HL-60/S4 treated with phorbol 12-myristate 13-acetate at 8.2 ng/mL for 4 days and 3 days (cell line): Measurements from ENCODE around the gene ASMTL.
"Not testable (repeated sequence)": the region's sequence is repeated elsewhere in the genome, so short reads cannot be mapped to it uniquely, and the experiment has no call there.

Experiments
- in situ Hi-C: fragments of 300-500 bp; cut with MboI; formaldehyde crosslinking; loops from 2 replicates; pipeline ENCODE4 v1.15.0; 2022; ENCODE audit warnings: low sequenced_read_pairs

Gene ASMTL

GRCh38 chrX:1452516-1453394, at the start of gene ASMTL:
ASMTL (minus strand) TSS chrX:1452909; CDS start chrX:1452840, 69 bp downstream.
- in situ Hi-C loops: loop anchor here (25.0 kb wide), 1 partner anchor 135 kb away; the partner anchor contains the start of gene AKAP17A

- in situ Hi-C loops: no loop called here
Observed at GRCh38 chrX:1502241-1502640, 49.5 kb upstream of the ASMTL start.

DNA sequence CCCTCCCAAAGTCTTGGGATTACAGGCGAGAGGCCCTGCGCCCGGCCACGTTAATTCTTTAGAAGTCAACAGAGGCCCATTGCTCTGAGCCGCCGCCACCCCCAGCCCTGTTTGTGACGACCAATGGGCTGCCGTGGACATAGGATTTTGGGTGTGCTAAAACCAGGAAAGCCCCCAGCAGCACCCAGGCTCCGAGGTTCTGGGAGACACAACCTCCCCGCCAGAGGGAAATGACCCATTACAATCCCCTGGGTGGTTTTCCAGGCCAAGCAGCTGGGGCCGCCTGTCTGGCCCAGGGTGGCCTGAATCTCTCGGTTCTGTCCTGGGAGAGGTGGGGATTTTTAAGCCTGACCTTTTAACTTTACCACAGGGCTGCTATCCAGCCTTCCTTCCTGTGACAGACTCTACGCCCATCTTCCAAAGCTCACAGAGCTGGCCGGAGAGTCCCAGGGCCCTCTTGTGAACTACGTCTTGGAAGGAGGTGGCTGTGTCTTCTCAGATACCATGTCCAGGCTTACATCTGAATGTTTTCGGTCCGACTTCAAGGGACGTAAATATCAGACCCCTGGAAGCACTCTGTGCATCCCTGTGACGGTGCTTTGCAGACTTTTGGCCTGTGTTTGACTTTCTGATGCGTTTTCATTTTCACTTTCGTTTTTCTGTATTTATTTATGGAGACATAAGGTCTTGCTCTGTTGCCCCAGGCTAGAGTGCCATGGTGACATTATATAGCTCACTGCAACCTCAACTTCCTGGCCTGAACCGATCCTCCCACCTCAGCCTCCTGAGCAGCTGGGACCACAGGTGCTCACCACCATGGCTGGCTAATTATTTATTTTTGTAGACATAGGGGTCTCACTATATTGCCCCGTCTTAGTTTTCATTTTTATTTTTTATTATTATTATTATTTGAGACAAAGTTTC, 48.3 kb upstream of the ASMTL start:
- in situ Hi-C loops: no loop called here

- in situ Hi-C loops: no loop called here
Observed at GRCh38 chrX:1496076-1496475, 43.4 kb upstream of the ASMTL start.

DNA sequence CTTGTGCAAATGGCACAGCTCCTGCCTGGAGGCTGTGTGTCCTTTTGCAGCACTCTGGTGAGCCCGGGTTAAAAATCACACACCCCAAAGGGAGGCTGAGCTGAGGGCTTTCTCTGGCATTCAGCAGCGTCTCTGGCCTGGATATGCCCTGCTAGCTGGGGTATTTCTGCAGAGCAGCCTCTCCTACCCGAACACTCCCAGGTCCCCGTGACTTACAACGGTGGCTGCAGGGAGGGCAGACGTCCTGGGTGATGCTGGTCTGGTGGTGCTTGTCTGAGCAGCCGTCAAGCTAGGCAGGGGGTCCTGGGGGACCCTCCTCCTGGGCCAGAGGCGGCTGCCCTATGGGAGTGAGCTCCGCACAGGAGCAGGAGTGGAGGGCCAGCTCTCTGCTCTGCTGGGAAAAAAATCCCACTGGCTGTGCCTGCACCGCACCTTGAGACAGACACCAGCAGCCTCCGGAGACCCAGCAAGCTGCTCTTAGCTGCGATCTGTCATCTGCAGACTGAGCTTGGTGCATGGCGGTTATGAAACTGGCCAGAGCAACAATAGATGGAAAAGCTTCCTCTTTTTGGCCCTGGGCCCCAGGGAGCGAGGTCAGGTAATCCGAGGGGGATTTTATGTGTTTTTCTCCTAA, 41.3 kb upstream of the ASMTL start:
- in situ Hi-C loops: no loop called here

- in situ Hi-C loops: no loop called here
Observed at GRCh38 chrX:1493412-1493811, 40.7 kb upstream of the ASMTL start.

GRCh38 chrX:1492421-1493012, 39.8 kb upstream of the ASMTL start:
- in situ Hi-C loops: no loop called here

- in situ Hi-C loops: no loop called here
Observed at GRCh38 chrX:1491851-1492349, 39.2 kb upstream of the ASMTL start.

- in situ Hi-C loops: not testable (repeated sequence)
Observed at GRCh38 chrX:1491248-1491647, 38.5 kb upstream of the ASMTL start.

DNA sequence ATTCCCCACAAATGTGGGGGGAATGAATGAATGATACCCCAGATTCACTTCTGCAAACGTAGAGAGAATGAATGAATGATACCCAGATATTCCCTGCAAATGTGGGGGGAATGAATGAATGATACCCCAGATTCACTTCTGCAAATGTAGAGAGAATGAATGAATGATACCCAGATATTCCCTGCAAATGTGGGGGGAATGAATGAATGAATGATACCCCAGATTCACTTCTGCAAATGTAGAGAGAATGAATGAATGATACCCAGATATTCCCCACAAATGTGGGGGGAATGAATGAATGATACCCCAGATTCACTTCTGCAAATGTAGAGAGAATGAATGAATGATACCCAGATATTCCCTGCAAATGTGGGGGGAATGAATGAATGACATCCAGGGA, 38.0 kb upstream of the ASMTL start:
- in situ Hi-C loops: not testable (repeated sequence)

- in situ Hi-C loops: not testable (repeated sequence)
Observed at GRCh38 chrX:1489354-1489753, 36.6 kb upstream of the ASMTL start.

GRCh38 chrX:1488745-1489144, 36.0 kb upstream of the ASMTL start:
- in situ Hi-C loops: no loop called here

DNA sequence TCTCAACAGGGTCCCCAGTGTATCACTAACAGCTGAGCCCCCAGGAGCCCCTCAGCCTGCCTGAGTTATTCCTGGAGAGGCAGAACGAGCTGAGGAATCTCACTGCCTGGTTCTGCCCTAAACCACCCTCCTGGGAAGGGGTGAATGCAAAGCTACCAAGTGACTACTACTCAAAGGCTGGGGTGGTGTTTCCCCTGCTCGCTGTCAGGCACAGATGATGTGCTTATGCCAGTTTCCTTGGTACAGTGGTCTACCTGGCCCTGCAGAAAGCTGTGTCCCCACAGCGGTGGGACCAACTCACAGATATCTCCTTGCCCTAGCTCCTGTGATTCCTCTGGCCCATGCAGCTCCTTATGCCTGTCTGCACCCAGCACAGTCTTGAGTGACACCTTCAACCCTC, 35.4 kb upstream of the ASMTL start:
- in situ Hi-C loops: no loop called here

DNA sequence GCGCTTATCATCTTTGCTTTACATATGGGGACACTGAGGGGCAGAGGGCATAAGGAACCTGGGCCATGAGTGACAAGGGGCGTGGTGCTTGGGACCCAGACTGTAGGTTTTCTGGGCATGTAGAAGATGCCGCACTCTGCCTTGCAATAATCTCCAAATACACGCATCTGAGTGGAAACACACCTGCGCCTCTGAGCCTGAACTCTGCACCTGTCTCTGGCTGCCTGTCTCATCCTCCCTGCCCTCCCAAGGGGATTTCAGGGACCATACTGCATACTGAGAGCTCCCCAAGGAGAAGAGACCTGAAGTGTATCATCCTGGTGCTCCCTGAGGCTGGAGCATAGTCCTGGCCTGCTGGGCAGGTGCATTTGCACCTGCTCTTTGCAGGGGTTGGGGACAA, 34.7 kb upstream of the ASMTL start:
- in situ Hi-C loops: no loop called here

- in situ Hi-C loops: no loop called here
Observed at GRCh38 chrX:1486749-1487361, 34.1 kb upstream of the ASMTL start.

- in situ Hi-C loops: no loop called here
Observed at GRCh38 chrX:1486177-1486576, 33.5 kb upstream of the ASMTL start.

DNA sequence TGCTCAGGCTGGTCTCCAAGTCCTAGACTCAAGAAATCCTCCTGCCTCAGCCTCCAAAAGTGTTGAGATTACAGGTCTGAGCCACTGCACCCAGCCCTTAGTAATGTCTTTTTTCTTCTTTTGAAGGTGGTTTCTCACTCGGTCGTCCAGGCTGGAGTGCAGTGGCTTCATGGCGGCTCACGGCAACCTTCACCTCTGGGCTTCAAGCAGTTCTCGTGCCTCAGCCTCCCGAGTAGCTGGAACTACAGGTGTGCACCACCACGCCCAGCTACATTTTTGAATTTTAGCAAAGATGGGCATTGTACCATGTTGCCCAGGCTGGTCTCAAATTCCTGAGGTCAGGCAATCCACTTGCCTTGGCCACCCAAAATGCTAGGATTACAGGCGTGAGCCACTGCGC, 32.3 kb upstream of the ASMTL start:
- in situ Hi-C loops: no loop called here

GRCh38 chrX:1484638-1485019, 31.9 kb upstream of the ASMTL start:
- in situ Hi-C loops: no loop called here

DNA sequence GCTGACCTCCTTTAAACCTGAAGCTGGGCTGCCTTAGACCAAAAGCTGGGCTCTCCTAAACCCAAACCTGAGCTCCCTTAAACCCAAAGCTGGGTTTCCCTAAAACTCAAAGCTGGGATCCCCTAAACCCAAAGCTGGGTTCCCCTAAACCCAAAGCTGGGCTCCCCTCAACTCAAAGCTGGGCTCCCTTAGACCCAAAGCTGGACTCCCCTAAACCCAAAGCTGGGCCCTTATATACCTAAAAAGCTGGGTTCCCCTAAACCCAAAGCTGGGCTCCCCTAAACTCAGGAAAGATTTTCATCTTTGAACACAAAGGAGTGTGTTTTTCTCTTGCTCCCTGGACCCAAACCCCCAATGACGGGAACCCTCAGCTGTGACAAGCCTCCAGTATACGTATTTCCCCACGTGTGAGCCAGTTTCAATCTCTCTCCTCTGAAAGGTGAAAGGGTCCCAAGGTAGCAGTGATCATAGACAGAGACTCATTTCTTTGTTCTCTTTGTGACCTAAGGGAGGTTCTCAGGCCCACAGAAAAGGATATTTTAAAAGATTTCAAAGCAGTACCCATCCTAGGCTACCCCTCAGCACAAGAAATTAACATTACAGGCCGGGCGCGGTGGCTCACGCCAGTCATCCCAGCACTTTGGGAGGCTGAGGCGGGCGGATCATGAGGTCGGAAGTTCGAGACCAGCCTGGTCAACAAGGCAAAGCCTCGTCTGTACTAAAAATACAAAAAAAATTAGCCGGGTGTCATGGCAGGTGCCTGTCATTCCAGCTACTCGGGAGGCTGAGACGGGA, 31.3 kb upstream of the ASMTL start:
- in situ Hi-C loops: no loop called here
